HCEC 1CT (cell line): ENCODE measurements around the gene MRPL30.
"Not testable (repeated sequence)": the region's sequence is repeated elsewhere in the genome, so short reads cannot be mapped to it uniquely, and the experiment has no call there.

ENCODE experiments used
- DNase-seq: peaks from one replicate; pipeline ENCODE4 v3.0.0-alpha.2; 2017

The MRPL30 gene

DNA sequence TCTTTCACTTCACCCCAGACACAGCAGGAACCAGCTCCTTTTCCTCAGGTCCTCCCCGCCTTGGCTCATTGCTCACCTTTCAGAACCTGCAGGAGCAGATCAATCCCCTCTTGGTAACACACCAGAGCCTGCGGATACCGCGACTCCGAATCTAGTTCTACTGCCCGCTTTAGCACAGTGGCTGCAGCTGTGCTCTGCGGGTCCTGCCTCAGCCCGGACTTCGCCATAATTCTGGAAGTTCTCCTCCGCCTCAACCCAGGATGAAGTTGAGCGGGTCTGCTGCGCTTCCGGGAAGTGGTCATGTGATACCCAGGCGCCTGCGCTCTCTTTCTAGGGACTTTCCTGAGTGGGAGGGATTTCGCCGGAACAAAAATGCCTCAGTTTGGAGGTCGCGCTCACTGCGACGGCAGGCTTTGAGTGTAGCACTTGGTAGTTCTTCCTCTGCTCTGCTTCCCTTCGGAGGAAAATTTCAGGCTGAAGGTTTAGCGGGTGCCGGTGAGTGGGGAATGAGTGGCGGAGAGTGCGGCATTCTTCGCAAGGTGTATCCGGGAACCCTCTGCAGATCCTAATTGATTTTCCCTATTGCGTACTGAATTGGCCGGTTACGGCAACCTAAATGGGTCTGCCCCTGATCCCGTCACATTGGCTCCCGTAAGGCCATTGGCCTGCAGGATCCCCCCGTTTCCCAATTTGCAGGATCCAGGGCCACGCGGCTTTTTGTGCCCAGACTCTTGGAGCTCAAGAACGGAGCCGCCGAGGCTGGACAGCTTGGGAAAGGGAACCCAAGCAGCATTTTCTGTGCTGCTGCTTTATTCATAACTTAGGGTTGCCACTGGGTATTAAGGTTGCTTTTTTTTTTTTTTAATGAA, at the start of gene MRPL30, which contains the start of gene MITD1:
Gene MRPL30, plus strand, starts transcription at position 430 of the 869 bp plus-strand sequence. CDS start 5,020 bp downstream, outside the sequence.
Gene MITD1, minus strand, starts transcription at position 304 of the 869 bp plus-strand sequence. Its CDS starts 77 bp downstream, at position 227.
- peak; percentile 94 for DNase-seq

DNA sequence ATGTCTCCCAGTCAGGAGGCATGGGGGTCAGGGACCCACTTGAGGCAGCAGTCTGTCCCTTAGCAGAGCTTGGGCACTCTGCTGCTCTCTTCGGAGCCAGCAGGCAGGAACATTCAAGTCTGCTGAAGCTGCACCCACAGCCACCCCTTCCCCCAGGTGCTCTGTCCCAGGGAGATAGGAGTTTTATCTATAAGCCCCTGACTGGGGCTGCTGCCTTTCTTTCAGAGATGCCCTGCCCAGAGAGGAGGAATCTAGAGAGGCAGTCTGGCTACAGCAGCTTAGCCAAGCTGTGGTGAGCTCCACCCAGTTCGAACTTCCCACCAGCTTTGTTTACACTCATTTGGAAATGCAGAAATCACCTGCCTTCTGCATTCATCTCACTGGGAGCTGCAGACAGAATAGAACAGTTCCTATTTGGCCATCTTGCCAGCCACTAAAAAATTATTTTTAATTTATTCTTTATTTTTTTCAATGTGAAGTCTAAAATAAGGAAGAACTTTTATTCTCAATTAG, 45.9 kb upstream of the MRPL30 start:
- not testable (repeated sequence) for DNase-seq

DNA sequence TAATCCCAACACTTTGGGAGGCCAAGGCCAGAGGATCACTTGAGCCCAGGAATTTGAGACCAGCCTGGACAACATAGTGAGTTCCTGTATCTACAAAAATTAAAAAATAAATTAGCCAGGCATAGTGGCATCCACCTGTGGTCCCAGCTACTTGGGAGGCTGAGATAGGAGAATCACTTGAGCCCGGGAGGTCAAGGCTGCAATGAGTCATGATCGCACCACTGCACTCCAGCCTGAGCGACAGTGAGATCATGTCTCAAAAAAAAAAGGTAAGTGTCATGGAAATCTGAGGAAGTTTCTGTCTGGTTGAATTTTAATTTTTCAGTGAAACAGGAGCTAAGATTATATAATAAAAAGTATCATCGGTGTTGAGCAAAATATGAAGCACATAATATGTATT, 42.0 kb upstream of the MRPL30 start:
- no peak for DNase-seq

DNA sequence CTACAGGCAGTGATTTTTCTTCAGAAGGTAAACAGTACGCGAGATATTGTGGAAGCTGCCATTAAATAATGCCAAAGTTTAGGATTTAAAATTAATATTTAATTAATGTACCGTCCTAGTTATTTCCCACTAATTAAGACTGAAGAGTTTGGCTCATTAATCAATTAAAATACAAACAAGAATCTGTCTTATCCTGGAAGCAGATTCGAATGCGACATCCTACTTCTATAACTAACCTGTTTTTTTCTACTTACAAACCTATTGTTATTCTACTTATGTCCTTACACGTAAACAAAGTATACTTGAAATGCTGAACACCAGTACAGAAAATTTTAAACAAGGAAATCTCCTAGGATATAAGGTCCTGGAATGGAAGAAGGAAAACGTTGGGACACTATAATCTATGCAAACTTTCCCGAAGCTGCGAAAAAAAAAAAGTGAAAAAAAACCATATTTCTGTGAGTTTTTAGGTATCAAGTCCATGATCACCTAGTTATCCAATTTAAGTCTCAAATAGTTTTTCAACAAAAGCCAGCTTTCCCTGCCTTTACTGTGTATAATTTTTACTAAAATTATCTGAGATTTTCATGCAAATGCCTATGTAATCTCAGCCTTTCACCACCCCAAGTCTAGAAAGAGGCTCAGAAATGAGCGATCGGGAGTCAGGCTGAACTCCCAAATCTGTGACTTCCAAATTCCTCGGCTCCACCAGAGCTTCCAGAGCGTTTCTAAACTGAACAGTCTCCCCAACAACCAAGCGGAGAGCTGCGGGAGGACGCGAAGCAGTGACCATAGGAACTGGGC, 40.7 kb upstream of the MRPL30 start:
- DNase-seq: peak; percentile 41

DNA sequence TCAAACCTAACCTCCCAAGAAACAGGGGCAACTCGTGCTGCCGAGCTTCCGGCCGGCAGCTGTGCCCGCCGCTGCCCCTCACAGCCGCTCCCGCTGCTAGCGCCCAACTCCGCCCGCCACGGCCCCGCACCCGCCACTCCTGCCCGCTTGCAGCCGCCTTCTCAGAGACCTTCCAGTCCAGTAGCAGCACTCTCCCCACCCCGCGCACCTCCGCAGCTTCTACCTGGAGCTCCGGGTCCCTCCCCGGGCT, 40.2 kb upstream of the MRPL30 start:
- DNase-seq: no peak

DNA sequence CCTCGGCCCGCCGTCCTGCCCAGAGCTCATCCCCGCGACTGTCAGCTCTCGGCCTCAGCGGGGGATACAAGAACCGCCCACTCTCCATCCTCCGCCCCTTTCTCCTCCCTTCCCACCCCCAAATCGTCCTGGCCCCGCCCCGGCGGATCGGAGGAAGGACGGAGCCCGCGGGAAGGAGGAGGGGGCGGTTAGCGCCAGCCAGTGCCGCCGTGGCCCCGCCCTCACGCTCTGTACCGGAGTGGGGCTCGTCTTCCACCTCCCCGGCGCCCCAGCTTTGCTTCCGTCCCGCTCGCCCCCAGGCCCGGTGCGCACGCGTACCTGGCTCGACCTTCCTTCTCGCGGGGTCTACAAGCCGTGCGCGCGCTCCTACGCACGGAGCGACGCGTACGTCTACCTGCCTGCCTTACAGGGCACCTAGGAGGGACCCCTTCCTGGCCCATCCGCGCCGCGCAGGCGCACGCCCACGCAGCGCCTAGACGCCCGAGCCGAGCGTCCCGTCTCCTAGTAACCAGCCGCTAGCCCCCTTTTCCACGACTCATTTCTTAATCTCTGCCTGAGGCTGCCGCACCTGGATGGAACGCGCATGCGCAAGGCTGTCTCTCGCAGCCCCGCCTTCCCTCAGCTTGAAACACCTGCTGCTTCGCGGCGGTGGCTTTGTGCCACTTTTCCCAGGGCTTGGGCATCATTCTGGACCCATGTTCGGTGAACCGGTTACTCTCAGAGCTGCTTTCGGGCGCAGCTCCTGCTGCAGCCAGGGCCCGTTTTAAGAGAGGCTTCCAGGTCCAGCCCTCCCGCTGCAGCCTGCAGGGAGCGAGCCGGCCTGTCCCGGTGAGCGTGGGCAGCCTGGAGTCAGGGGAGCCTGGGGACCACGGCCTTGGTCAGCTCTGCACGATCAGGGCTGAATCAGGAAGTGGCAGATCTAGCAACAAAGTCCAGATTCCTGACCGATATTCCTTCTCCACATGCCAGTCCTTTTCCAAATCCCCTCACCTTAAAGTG, 39.6 kb upstream of the MRPL30 start, which contains the start of gene C2orf15:
Gene C2orf15, plus strand, starts transcription at position 598 of the 999 bp plus-strand sequence. CDS start 8,852 bp downstream, outside the sequence.
- peak; percentile 84 for DNase-seq

DNA sequence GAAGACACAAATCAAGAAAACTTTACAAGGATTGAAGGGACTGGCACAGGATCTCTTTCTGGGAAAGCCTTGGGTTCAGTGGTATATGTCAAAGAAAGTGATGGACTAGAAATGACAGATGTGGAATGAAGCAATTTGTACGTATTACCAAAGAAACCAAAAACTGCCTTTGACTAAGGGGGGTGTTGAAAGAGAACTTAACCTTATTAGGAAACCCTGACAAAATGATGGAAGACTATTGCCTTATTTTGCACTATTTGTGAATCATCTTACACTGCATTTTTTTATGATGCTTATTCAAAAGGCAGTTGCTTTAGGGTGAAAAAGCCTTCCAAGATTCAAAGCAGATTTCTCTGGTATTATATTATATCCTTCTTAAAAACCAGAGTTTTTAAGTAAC, 30.3 kb upstream of the MRPL30 start:
- peak; percentile 57 for DNase-seq

DNA sequence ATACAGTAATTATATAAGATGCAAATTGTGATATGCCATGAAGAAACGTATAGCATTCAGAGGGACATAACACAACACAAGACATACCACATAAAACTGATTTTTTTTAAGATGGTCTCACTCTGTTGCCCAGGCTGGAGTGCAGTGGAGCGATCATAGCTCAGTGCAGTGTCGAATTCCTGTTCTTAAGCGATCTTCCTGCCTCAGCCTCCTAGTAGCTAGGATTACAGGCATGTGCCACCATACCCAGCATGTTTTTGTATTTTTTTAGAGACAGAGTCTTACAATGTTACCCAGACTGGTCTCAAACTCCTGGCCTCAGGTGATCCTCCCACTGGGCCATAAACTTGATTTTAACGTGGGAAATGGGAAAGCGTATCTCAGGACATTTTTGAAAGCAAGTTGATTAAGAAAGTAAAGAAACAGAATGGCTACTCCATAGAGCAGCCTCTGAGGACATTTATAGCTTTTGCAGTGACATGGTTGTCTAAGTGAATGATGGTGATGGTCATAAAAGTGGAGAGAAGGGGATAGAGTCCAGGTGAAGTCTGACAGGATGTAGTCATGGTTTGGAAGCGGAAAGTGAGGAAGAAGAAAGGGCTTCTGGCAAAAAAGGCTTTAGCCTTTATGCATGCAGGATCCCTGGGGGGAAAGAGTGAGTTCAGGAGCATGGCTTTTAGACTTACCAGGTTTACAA, 28.6 kb upstream of the MRPL30 start:
- no peak for DNase-seq

DNA sequence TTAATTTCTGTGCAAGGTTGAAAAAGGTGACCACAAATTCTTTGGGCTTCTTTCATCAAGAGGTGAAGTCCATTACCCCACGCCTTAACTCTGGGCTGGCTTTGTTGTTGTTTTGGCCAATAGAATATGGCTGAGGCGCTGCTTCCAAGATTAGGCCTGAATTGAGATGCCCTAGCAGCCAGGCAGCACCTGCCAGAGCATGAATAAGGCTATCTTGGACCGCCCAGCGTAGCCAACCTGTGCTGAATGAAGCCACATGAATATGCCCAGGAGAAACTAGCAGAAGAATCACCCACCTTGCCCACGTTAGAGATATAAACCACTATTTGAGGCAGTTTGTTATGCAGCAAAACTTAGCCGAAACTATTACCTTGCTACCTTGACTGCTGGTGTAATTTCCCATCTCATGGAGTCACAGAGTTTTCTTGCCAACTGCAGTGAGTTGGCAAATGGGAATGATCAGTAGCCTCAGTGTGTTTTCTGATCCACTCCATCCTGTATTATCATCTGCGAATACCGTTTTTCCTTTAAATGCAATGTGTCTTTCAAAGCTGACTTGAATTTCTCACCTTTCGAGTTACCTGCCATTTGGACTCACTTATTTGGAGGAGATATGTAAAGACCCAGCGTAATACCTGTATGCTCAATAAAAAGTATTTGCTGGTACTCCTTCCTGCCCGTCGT, 26.9 kb upstream of the MRPL30 start:
- DNase-seq: no peak

DNA sequence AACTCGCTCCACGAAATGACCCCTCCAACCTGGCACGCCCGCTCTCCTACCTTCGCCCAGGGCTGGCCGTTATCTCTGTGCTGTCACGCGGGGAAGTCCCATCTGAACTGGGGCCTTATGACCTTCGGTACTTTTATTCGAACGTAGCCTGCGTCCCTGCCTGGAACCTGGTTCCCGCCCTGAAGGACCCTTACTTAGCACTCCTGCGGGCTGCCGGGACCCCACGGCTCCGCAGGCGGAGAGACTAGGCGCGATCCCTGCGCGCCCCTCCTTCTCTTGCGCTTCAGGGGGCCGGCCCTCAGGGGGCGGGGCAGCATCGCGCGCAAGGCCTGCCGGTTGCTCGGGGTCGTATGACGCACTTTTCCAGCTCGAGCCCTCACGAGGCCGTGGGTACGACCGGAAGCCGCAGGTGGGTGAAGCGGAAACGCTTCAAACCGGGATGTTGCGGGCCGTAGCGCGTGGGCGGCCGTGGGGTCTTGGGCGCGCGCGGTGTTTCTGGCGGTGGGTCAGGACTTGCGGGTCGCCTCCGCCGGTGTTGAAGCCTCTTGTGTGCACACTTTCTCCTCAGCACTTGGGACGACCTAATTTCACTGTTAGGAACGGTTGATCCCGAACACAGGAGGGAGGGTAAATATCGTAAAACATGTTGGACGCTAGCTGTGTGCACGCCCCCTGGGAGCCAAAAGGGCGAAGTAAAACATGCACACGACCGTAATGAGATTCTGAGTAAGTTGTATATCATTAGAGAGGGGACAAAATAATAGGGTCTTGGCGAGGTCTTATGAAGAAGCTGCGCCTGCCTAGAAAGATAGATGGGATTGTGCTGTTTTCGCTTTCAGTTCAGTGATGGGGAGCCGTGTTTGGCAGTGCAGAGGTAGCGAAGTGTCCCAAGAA, 26.1 kb upstream of the MRPL30 start, which contains the start of the genes LIPT1 and TSGA10:
Gene LIPT1, plus strand, starts transcription at position 325 of the 894 bp plus-strand sequence. CDS start 6,991 bp downstream, outside the sequence.
Gene TSGA10, minus strand, starts transcription at position 300 of the 894 bp plus-strand sequence. CDS start 45,503 bp downstream, outside the sequence.
- DNase-seq: peak; percentile 88

DNA sequence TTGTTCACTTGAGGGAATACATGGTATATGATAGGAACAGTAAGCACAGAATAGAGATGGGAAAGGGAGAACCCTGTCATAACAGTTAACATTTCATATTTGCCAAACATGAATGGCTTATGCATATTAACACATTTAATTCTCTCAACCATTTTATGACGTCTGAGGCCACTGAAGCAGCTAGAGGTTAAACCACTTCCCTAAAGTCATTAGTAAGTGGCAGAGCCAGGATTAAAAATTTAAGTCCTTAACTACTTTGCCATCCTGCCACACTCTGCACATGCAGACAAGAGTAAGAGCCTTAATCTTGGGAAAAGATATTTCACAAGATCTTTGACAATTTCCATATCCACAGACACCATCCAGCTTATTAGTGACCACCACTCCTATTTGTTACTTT, 24.1 kb upstream of the MRPL30 start:
- DNase-seq: no peak

DNA sequence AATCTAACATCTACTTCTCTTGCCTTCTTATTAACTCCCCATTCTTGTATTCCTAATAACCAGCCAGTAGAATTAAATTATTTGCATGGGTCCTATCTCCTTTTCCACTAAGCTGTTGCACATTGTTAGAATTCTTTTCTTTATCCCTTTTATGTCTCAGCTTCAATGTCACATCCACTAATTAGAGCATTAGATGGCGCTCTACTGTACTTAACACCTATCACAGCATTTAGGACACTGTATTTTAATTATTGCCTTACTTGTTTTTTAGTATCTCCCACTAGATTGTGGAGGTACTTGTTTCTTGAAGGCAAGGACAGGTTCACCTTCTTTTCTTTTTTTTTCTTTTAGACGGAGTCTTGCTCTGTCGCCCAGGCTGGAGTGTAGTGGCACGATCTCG, 22.4 kb upstream of the MRPL30 start:
- no peak for DNase-seq

DNA sequence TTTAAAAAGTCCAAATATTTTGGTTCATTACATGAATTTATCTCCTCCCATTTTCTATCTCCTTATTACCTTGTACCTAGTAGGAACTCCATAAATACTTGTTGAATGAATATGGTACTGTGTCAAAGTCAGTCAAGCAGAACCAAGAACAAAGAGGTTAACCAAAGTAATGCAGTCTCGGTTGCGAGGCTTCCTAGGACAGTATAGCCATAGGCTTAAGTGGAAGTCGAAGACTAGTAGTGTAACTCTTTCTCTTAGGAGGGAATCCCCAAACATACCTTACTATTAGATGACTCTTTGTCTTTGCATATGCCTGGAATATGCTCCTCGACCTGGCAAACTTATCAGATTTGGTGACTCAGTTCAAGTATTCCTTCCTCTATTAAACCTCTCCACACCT, 21.4 kb upstream of the MRPL30 start:
- DNase-seq: no peak

DNA sequence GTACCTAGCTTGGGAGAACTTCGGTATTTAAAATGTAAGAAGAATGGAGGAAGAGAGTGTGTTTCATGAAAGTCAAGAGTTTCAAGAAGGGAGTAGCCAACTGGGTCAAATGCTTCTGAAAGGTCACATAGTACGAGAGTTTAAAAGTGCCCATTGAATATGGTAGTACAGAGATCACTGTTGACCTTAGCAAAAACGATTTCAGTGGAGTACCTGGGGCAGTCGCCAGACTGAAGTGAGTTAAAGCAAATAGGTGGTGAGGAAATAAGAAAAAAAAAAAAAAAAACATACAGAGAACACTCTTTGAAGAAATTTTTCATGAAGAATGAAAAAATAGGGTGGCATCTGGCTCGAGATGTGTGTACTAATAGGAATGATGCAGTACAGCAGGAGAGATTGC, 14.8 kb upstream of the MRPL30 start:
- DNase-seq: no peak

DNA sequence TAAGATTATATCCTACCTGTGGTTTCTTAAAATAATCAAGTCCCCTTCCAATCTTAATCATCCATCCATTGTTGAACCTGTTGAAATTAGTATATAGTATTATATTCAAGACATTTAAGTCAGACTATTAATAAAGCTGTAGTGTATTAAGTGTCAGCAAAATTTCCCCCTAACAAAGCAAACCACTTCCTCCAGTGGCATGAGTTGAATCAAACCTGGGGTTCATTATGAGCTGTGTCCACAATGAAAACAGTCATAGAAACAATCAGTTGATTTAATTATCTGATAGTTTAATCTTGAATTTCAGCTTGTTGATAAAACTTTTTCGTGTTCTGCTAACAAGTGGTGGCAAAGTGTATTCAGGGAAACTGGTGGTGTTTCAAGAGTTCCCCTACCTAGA, 11.4 kb upstream of the MRPL30 start:
- no peak for DNase-seq

DNA sequence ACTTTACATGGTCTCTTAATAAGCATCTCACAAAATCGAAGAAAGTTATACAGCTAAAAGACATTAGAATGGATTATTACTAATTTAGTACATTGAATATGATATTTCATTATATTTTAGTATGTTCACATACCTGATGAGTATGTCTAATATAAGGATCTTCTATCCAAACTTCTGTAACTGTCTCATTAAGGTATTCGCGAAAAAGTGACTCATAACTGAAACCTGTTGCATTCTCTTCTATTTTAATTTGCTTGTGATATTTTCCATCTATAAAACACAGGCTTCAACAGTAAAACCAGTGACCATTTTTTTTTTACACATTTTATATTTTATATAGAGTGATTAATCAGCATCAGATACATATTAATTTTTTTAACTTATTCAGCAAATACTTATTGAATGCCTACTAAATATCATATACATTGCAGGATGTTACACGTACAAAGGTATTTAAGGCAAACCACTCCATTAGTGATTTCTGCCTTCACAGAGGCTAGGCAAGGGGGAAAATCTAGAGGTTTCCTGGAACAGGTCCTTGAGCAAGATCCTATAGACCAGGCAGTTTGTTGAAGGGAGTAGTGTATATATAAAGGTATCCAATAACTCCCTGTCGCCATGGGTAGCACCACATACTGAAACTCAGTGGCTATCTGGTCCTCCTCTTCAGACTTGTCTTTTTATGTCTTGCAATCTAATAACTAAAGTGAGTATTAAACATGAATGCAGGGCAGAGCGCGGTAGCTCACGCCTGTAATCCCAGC, 9.4 kb upstream of the MRPL30 start:
- no peak for DNase-seq

DNA sequence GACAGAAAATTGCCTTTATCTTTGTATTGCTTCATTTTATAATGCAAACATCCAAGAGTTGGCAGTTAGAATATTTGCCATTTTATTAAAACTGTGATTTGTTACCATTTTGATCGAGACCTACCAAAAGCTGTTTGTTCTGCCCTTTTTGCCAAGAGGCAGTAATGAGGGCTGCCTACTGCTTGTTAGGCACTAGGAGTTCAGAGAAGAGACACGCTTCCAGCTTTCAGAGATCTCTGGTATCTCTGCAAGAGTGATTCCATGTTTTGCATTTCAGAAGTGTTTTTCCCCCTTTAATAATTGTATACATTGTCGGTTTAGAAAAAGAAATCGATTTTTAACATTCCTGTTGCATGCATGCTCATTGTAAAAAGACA, 628 bp downstream of the MRPL30 start:
- DNase-seq: no peak

DNA sequence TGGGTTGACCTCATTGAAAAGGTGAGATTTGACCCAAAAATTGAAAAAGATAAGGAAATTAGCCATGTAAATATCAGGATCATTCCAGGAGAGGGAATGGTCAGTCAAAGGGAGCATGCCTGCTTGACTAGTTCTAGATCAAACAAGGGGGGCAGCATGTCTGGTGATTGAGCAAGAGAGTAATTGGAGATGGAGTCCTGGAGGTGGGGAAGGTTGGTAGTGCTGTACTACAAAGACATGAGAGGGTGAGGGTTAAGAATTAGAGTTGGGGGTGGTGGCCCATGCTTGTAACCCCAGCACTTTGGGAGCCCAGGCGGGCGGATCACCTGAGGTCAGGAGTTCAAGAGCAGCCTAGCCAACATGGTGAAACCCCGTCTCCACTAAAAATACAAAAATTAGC, 2.0 kb downstream of the MRPL30 start:
- no peak for DNase-seq

DNA sequence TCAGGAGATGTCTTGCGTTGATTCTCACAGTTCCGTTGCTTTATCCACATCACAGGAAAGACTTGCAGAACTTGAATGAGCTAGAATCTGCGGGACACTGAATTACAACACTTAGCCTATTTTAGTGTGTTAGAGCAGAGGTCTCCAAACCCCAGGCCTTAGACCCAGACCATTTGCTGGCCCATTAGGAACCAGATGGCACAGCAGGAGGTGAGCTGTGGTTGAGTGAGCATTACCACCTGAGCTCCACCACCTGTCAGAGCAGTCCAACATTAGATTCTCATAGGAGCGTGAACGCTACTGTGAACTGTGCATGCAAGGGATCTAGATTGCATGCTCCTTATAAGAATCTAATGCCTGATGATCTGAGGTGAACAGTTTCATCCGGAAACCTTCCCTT, 3.8 kb downstream of the MRPL30 start:
- no peak for DNase-seq
